GM12864 (cell line): ENCODE results near the gene AKAP9.
"Not testable (repeated sequence)": the region's sequence is repeated elsewhere in the genome, so short reads cannot be mapped to it uniquely, and the experiment has no call there.

Experiments used
- DNase-seq: peaks from one replicate; pipeline ENCODE4 v3.0.0-alpha.2; 2011; ENCODE audit warnings: low read depth
- H3K4me3 ChIP-seq: 2 replicates; pipeline ENCODE4 v1.5.1; 2011; ENCODE audit warnings: mild to moderate bottlenecking, low read depth, low read length, control low read depth
- CTCF ChIP-seq: IDR thresholded peaks from 2 replicates; pipeline ENCODE4 v1.5.1; 2011; ENCODE audit warnings: low read depth, mild to moderate bottlenecking, moderate library complexity, low read length, control low read depth, inconsistent platforms; ENCODE audit errors: missing control alignments

AKAP9 gene

GRCh38 chr7:91979590-91979989 is 38.9 kb downstream of the AKAP9 start:
- no peak for TF ChIP-seq CTCF
- no peak overlapping the region for H3K4me3 ChIP-seq
- DNase-seq: no peak

GRCh38 chr7:91982352-91982751 is 41.7 kb downstream of the AKAP9 start:
- not testable (repeated sequence) for H3K4me3 ChIP-seq, DNase-seq

- TF ChIP-seq CTCF: no peak
- H3K4me3 ChIP-seq: no peak overlapping the region
- no peak for DNase-seq
Measured at GRCh38 chr7:91988213-91988612, 47.6 kb downstream of the AKAP9 start.

GRCh38 chr7:91993976-91994375 is 53.3 kb downstream of the AKAP9 start:
- DNase-seq: peak; percentile 12
- H3K4me3 ChIP-seq: no peak overlapping the region
- TF ChIP-seq CTCF: no peak

GRCh38 chr7:91995391-91996105 is 54.9 kb downstream of the AKAP9 start:
- no peak for TF ChIP-seq CTCF
- DNase-seq: peak; percentile 60

GRCh38 chr7:91999631-92000565 is 59.2 kb downstream of the AKAP9 start:
- DNase-seq: no peak
- H3K4me3 ChIP-seq: no peak overlapping the region
- TF ChIP-seq CTCF: no peak

More at GRCh38 chr7:91995391-91996105, 54.9 kb downstream of the AKAP9 start:
- no peak overlapping the region for H3K4me3 ChIP-seq

GRCh38 chr7:92002720-92003119 is 62.1 kb downstream of the AKAP9 start:
- H3K4me3 ChIP-seq: no peak overlapping the region
- DNase-seq: no peak
- no peak for TF ChIP-seq CTCF
